ENCODE results near the gene CERK.

The CERK gene

GRCh38 chr22:46731246-46732040 lies 6.6 kb downstream of the CERK start:
- no peak for DNase-seq (ENCODE audit: low spot score)

- DNase-seq (ENCODE audit: low spot score): no peak
Observed at GRCh38 chr22:46730568-46731245, 7.3 kb downstream of the CERK start.

GRCh38 chr22:46728470-46728869 lies 9.6 kb downstream of the CERK start:
- DNase-seq (ENCODE audit: low spot score): no peak

DNA sequence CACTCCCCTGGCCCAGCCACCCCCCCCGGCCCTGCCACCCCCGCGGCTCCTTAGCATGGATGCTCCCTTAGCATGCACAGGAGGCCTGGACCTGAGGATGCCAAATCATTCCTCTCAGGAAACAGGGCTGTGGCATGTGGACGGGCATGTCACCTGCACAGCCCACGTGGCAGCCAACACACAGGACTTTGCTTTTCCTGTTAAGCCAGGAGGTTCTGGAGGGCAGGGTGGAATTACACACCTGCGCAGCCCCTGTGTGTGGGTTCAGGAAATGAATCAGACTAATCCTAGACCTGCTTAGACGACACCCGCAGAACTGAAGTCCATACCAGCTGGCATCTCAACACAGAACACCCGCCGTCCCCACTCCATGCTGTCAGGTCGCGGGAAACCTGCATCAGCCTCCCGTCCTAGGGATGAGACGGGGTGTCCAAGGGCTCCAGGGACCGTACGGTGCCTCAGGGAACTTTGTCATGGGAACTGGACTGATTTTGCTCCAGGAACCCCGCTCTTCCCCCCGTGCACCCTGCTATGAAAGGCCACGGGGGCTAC lies 10.2 kb downstream of the CERK start:
- no peak for DNase-seq (ENCODE audit: low spot score)

DNA sequence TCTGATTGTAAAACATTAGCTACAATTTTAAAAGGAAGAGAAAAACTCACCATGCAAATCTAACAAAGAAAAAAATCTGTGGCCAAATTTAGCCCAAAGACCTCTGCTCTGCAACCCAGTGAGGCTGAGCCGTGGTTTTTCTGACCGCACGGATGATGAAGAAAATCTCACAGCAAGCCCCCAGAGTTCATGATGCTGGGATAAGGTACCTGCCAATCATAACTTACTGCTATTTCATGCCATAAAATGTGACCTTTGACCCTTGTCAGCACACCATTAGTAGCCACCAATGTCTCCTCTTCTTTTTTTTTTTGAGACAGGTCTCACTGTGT lies 11.1 kb downstream of the CERK start:
- DNase-seq (ENCODE audit: low spot score): no peak

- no peak for DNase-seq (ENCODE audit: low spot score)
Observed at GRCh38 chr22:46726066-46726985, 11.7 kb downstream of the CERK start.

DNA sequence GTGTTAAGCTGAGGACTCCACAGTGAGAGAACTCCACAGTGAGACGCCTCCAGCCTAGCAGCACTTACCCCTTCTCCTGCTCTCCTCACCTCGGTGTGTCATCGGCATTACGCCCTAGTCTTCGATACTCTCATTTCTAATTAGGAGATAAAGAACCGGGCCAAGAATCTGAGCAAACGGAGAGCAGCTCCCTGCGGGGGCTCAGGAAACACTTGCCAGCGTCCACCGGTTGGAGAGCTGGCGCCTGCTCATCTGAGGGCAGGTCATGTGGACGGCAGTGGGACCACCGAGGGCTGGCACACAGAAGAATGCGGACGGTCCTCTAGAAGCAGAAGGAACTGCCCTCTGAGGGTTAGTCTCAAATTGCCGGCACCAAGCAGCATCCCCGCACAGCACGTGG lies 13.0 kb downstream of the CERK start:
- DNase-seq (ENCODE audit: low spot score): no peak

- DNase-seq (ENCODE audit: low spot score): no peak
Observed at GRCh38 chr22:46723882-46724281, 14.2 kb downstream of the CERK start.

DNA sequence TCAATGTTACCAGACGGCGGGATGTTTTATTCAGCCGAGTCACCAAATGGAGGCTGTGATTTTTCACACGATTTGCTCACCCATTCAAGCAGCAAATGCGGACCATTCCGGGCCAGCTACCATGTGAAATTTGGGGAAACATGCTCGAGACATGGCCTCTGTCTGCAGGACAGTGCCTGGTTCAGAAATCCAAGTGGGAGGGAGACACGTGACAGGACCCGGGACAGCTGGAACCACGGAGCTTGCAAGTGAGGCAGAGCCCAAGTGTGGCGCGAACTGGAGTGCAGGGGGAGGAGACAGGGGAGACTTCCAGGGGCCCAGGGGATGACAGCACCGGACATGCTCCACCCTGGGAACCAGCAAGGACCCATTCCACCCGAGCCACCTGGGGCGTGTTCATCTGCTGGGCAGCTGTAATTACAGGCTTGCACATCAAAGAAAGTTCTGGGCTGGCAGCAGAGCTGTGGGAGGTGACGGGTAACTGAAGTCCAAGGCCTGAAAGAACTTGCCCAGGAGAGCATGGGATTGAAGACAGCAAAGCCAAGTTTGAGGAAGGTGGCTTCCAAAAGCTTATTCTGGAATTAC lies 16.5 kb downstream of the CERK start:
- DNase-seq (ENCODE audit: low spot score): no peak

DNA sequence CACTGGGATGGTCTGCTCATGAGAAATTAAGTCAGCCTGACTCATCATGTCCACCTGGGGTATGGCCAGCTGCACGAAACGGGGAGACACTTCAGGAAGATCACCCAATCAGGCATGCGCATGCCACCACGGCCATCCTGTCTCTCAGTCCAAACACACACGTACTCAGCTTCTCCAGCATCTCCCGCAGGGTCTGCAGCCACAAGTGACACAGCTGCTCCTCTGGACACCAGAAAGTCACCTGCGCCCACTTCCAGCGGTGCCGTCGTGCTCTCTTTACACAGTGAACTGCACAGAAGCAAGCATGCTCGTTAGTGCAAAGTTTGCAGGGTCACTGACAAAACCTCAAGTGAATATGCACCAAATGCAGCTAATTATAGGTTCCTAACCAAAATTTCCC lies 18.1 kb downstream of the CERK start:
- DNase-seq (ENCODE audit: low spot score): no peak

DNA sequence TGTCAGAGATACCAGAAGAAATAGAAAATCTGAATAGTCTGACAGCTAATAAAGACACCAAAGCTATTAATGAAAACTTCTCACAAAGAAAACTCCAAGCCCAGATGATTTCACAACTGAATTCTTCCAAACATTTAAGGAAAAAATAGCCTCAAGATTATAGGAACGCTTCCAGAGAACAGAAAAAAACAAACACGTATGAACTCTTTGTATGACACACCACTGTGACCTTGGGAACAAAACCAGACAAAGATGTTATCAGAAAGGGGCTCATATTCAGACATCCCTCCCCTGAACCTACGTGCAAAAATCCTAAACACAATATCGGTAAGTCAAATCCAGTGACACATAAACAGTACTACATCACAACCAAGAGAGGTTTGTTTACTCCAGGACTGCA lies 23.5 kb downstream of the CERK start:
- DNase-seq (ENCODE audit: low spot score): no peak

DNA sequence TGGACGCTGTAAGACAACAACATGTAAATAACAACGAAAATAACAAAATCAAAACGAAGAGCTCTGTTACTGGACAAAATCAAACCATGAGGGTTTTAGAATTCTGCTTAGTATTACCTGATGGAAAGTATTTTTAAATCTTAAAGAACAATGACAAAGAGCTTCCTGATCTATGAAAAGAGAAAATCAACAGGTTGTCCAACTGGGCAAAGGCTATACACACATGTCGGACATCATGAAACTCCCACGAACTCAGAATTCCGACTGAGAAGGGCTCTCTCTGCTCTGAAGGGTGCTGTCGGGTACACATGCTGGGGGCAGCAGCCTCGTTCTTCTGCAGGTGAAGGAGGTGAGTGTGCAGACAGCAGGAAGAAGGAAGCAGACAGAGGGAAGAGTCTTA lies 25.8 kb downstream of the CERK start:
- no peak for DNase-seq (ENCODE audit: low spot score)

DNA sequence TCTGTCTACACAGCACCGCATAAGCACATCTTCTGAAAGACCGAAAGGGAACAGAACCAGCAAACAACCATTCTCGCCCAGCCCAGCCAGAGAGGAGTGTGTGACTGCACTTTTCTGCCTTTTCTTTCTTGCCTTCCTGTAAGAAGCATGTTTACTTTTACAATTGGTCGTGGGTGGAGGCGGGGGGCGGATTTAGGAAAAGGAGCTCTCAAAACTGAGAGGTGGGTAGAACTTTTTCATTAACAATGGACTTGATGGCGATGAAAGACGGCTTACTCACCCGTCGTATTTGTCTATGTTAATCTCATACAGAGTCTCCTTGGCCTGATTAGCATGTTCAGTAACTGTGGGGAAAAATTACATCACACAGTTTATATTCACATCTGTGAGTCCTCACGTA lies 27.2 kb downstream of the CERK start:
- no peak for DNase-seq (ENCODE audit: low spot score)

- DNase-seq (ENCODE audit: low spot score): no peak
Observed at GRCh38 chr22:46708766-46709330, 29.2 kb downstream of the CERK start.

DNA sequence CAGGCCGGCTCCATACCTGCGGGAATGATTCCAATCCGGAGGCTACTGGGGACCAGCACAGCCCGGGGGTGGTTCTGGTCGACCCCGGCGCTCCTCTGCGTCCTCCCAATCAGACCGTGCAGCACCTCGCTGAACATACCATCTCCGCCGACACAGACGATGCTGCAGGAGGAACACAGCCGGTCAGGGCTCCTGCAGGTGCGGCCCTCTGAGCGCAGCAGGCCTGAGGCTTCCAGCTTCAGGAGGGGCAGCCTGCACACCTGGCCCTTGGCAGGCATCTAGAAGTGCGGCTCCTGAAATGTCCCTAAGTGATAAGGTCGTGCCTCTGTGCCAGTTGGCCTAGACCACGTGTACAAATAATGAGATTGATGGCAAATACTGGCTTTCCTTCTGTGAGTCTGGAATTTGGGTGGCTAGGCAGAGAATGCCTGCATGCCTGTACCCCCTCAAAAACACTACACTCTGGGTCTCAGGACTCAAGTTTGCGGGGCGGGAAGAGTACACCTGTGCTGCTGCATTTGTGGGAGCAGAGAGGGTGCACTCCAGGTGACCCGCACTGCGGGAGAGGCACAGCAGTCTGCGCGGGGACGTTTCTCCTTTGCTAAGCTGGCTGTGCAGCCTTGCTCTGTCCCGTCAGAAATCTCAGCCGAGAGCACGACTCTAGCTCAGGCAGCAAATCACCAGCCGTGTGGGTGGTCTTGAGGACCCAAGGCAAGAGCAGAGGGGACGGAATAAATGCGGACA lies 30.1 kb downstream of the CERK start:
- DNase-seq (ENCODE audit: low spot score): no peak

DNA sequence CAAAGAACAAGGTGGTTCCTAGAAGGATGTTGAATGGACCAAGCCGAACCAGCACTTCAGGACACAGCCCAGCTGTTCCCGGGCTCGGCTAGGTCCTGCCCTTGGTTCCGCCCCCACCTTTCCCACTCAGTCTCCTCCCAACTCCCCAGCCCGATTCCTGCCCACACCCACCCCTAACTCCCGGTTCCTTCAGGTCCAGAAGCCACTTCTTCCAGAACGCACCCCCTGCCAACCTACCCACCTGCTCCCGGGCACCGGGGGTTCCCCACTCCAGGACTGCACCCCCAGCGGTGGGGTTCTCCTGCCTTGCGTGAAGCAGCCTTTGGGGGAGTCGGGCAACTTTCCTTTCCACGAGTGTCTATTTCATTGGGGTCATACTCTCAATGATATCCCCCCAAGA lies 30.7 kb downstream of the CERK start:
- DNase-seq (ENCODE audit: low spot score): no peak

- no peak for DNase-seq (ENCODE audit: low spot score)
Observed at GRCh38 chr22:46706060-46706459, 32.0 kb downstream of the CERK start.

- no peak for DNase-seq (ENCODE audit: low spot score)
Observed at GRCh38 chr22:46703996-46704370, 34.1 kb downstream of the CERK start.

GRCh38 chr22:46703171-46703995 lies 34.7 kb downstream of the CERK start:
- DNase-seq (ENCODE audit: low spot score): no peak

DNA sequence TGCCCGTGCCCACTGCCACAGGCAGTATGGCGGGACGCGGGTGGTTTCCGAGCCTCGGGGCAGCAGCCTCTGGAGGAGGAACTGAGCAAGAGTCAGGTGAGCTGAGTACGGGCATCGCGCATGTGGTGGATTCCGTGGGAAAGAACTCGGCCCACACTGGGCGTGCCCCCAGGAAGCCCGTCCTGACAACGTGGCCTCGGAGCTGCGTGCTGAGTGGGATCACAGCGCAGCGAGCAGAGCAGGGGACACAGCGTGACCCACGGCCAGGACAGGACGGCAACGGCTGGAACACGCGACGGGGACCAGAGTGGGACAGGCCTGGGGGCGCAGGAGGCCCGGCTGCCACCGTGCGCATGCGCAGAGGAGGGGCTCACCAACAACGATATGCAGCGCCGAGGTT lies 36.8 kb downstream of the CERK start:
- no peak for DNase-seq (ENCODE audit: low spot score)
